HG02759 (cell line): ENCODE results near the gene HMGCS2.
"Not testable (repeated sequence)": the region's sequence is repeated elsewhere in the genome, so short reads cannot be mapped to it uniquely, and the experiment has no call there.

Experiments
- ATAC-seq: cut with Tn5 transposase; IDR thresholded peaks from one replicate; pipeline ENCODE4 v1.9.1; 2021; ENCODE audit warnings: mild to moderate bottlenecking, moderate library complexity; ENCODE audit not compliant: unreplicated experiment

HMGCS2 gene

DNA sequence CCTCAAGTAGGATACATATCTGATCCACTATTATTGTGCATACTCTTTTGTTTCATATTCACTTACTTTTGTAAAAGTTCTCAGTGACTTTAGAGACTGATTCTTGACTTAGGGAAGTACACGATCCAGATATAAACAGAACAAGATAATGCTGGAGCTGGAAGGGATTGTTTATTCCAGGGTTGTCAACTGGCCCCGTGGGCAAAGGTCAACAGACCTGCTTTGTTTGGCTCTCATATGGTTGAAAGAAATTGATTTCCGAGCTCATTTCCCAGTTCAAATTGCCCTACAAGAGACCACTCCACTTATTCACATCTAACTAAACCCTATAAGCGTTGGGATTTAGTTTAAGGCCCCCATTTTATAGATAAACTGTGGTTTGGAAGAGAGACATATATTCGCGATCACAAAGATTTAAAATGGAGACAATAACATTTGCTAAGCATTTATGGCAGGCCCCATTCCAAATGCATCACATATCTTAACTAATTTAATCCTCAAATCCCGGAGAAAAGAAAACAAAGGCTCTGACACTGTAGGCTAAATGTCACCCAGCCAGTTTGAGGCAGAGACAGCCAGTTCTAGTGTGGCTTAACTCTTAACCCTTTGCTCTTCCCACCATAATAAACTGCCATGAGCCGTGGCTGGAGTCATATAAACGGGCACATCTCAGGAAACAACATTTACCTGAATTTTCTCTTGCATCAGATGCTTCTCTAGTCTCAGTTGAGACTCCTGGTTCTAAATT lies 21.9 kb upstream of the HMGCS2 start:
- no peak for ATAC-seq

DNA sequence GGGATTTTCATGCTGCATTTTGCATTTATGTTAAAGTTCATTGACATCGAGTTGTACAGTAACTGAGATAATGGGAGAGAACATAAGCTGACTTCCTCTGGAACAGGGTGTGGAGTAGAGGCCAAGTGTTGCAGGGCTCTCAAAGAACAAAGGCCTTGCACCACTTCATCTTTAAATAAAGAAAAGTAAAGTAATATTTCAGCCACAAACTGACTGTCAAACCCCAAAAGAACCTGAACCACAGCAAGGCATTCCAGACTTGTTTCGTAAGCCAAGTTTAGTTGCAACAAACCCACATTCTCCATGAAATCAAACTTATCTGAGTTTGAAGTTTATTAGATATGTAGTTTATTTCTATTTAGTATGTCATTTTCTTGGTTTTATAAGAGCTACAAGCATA lies 19.1 kb upstream of the HMGCS2 start:
- ATAC-seq, result no peak

DNA sequence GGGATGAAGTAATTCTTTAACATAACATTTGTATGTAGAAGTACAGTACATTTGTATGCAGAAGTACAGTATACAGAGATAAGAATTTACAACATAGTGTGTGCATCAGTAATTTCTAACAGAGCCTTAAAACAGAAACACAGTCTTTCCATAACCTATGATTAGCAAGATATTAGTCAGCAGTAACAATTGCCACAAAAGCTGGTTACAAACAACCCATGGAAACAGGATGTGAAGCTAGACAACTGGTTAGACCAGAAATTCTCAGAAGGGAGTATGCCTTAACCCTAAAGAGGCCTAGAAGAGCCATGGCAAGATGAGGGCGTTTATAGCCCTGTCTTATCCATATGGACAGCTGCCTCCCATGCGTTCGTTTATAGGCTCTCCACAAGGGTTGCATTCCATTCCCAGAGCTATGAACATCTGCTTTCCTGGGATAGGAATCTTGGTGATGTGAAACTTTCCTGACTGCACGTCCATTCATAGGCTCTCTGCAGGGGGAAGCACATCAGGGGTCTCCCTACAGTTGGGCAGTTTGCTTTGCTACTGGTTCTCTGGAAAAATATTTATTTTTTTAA lies 17.9 kb upstream of the HMGCS2 start:
- ATAC-seq, result not testable (repeated sequence)

DNA sequence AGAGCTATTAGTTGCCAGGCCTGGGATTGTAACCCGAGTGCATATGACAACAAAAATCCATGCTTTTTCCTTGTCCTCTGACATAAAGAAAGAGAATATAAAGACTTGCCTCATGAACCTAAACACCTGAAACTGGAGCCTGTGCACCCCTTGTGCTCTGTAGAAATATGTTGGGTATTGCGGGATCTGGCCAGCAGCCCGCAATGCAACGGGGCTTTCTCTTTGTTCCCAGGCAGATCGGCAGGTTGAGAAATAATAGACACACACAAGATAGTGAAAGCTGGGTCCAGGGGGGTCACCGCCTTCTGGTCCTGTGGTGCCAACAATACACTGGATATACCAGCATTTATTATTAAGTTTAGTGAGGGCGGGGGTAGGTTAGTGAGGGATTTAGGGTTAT lies 17.3 kb upstream of the HMGCS2 start:
- ATAC-seq, result not testable (repeated sequence)

DNA sequence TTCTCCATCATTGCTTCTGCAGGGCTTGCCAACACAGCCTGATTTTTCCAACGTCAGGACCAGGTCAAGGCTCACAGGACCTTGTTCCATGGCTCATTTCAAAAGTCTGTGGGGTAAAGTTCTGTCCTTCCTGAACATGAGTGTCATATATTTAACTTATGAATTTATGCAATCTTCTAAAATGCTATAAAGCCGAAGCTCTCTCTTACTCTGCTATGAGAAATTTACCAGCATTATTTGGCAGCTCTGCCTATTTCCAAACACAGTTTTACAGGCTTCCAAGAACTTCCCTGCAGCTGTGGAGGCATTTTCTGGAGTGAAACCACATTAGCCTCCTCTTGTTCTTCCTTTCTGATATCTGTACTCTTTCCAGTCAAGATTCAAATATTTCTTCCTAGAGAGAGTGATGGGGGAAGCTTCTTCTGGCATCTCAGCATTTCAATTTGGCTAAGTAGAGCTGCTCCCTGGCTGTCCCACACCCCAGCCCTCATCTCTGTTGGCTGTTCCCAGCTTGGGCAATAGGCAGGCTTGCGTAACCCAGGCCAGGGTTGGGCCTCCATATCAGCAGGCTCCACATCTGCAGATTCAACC lies 15.6 kb upstream of the HMGCS2 start:
- no peak for ATAC-seq

DNA sequence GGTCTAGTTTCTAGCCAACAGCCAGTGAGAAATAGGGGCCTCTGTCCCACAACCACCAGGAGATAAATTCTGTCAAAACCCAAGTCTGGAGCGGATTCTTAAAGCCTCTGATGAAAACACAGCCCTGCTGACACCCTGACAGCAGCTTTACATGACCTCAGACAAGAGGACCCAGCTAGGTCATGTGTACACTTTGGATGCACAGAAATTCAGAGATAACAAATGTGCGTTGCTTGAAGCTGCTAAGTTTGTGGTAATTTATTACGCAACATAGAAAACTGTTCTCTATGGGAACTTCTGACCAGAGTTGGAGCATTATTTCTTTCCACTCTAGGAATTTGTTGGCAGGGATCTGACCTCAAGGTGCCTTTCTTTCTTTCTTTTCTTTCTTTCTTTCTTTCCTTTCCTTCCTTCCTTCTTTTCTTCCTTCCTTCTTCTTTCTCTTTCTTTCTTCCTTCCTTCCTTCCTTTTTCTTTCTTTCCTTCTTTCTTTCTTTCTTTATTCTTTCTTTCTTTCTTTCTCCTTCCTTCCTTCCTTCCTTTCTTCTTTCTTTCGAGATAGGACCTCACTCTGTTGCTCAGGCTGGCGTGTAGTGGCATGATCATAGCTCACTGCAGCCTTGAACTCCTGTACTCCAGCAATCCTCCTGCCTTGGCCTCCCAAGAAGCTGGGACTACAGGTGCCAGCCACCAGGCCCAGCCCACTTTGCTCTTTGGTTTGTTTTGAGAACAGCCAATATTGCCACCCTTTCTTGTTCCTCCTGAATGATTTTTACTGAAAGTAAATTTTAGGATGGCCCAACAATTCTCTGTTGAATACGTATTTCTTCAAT lies 14.9 kb upstream of the HMGCS2 start:
- ATAC-seq, result no peak

DNA sequence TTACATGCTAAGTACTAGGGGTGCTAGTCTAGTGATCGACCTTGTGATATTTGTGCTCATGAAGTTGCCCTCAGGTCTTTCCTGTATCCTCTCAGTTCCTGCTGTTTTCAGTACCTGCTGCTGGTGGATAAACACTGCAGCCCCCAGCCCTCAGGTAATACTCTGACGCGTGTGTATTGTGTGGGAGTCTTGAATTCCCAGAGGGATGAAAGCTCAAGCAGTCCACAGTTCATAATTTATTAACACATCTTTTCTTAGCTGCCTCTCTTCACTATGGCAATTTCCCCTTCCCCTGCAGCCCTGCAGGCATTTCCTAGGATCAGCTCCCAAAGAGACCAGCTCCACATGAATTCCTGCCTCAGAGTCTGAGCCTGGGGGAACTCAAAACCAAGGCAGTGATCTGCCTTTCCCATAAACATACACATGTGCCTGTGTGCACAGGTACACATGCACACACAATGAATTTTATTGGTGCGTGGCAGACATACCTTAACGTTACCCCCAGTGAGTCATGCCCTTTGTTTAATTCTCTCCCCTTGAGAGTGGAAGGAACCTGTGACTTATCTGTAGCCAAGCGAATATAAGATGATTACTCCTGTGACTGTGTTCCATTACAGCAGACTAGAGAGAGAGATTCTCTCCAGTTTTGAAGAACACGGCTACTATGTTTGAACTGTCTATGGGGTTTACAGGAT lies 14.1 kb upstream of the HMGCS2 start:
- no peak for ATAC-seq

DNA sequence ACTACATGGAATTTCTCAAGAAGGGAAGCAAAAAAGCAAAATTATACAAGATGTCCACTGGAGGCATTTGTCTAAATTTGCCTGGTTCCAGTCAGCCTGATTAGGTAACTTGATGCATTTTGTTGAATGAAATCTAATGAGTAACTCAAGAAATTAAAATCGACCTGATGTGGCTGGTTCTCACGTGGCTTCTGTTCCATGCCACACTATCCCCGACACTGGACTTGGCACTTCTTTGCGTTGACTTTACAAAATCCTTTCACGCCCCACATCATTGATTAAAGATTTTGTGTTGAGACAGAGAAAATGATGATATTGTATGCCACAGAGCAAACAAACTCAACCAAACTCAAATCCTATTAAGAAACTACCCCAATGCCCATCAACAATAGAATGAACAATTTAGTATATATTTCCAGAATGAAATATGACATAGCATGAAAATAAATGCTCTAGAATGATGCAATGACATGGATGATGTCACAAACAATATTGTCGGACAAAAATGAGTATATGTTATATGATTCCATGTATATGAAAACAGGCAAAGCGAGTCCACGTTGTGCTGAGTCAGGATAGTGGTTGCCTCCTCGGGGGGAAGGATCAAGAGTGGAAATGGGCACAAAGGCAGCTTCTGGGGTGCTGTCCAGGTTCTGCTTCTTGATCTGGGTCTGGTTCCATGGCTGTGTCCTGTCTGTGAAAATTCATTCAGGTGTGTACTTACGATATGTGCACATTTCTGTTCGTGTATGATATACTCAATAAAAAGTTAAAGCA lies 12.9 kb upstream of the HMGCS2 start:
- ATAC-seq, result no peak

DNA sequence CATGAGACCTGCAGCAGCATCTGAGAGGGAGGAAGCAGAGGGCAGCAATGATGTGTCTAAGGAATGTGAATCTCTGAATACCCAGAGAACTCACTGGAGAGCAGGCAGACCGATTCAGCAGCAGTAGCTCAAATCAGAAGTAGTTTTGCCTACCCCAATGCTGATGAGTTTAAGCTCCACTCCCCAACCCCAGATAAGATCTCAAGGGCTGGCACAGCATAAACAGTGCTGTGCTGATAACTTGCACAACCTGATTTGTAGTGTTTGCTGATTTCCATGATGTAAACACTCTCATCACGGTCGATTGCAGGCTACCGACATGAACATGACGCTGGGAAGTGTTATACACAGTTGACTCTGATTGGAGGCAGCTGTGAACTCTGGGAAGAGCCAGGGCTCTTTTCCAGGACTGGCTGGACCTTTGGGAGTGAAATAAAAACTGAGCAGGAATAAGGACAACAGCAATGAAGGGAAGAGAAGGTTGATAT lies 11.2 kb upstream of the HMGCS2 start:
- no peak for ATAC-seq

DNA sequence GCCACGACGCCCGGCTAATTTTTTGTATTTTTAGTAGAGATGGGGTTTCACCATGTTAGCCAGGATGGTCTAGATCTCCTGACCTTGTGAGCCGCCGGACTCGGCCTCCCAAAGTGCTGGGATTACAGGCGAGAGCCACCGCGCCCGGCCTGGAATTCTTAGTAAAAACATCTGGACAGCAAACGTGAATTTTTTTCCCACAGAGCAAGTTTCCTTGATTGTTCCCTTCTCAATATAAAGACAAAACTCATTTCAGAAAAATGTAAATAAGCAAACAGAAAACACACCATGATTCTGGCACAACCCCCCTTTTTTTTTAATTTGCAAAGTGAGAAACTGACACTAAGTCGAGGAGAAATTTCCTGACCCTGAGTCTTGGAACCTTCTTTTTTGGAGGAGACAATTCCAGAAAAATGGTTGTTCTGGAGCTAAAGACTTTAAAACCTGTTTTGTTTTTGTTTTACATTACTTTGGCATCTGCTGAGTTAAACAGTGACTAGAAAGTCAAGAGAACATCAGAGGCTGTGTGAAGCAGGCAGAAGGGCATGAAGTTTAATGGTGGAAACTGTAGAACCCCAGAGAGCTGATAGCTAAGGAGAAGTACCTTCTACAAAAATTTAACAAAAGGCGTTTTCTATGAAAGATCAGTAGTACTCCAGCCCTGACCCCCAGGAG lies 10.3 kb upstream of the HMGCS2 start:
- no peak for ATAC-seq

DNA sequence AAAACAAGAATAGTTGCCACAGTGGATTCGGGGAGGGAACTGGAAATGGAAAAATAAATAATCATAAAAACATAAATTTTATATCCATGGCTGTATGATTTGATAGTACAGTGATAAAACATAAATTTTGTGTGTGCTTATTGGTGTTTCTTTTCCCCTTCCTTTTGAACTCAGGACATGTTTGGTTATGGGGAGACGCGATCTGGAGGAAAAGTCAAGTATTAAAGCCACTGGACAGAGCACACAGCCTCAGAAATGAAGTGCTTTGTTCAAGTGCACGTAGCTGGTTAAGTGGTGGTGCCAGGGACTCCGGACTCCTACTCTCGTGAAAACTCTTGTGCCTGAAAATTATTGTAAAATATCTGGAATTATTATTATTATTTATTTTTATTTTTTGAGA lies 9.7 kb upstream of the HMGCS2 start:
- ATAC-seq, result no peak

DNA sequence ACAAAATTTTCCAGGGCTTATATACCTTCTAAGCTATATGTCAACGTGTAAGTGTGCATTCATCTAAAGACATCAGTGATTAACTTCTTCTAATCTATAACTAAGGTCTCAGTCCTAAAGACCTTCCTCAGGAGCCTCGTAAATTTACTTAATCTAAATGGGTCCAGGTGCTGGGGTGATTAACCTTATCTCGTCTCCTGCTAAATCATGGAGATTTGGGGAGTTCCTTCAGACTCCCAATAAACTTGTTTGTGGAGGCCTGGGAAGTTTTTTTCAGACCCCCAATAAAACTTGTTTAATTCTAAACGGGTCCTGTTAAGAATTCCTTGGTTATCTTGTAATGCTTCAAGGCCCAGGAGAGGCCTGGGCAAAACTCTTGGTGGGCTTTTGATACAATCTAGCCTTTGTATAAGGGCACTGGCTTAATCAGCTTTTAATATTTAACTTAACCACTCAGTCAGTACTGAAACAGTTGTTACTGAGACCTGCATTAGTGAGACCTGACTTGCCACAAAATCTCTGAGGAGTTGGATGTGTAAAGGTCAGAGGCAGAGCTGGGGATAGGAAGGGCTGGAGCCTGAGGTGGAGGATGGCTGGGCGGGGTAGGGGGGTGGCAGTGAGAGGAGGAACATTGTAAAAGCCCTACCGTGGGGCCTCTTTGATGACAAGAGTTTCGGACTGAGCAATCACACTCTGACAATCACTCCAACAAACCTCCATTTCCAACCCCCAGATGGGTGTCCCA lies 6.2 kb upstream of the HMGCS2 start:
- no peak for ATAC-seq

DNA sequence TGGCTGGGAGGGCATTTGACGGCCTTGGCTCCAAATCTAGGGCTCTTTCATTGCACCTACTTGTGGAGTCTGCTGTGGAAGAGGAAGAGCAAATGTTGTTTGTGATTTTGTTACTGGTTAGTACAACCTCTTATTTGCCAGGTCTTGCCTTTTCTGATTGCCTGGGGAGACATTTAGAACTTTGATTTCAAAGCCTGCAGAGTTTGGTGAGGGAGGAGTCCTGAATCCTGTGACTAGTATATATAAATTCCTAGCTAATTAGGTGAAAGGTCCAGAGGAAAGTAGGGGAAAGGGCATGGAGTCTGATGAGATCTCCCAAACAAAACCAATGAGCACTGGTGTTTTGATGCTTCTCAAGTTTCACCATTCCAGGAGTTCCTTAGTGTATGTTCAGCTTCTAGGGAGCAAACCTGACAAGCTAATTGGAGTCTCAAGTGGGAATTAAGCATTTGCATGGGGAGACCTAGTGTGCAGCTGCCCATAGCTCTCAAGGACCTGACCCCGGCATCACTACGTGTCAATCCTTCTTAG lies 5.1 kb upstream of the HMGCS2 start:
- no peak for ATAC-seq

DNA sequence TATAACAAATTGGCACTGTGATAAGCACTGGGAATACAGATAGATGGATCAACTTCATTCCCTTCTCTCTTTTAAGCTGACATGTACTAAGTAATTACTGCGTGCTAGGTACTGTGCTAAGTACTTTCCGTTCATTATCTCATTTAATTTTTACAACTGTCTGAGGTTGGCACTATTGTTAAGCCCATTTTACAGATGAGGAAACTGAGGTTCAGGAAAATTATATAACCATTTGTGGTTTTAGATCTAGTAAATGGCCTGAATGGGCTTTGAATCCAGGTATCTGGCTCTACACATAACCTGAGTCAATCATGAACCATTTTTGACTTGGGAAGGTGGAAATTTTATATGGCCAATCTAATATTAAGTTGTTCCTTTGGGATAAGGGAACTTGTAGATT lies 3.6 kb upstream of the HMGCS2 start:
- ATAC-seq, result no peak

DNA sequence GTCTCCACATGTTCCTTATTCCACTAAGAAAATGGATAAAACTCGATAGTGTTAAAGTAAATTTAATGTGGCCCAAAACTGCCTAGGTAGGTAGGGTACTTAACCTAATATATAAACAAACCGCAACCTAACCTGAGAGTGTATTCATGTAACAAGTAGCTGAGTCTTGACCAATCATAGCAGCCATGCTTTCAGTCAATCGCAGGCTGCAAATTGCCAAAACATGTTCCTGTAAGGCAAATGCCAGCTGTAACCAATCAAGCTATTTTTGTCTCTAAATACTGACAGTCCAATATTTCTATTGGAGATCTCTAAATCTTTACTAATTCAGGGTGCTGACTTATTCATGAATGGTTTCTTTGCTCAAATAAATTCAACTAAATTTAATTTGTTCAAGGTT lies 3.1 kb upstream of the HMGCS2 start:
- ATAC-seq, result no peak

DNA sequence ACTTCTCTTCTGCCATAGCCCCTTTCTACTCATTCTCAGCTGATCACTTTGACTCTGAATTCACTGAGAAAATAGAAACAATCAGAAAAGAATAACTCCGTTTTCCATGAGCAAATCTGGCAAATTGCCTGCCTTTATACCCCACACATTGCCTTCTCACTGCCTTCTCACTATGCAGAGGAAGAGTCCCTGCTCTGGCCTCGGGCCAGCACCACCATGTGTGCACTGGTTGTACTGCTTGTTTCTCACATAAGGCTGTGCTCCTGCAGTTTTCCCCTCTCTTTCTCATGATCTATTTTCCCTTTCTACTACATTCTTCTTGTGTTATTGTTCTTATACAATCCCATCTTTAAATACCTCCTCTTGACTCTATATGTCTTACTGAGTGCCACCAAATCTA lies 2.3 kb upstream of the HMGCS2 start:
- ATAC-seq, result no peak

DNA sequence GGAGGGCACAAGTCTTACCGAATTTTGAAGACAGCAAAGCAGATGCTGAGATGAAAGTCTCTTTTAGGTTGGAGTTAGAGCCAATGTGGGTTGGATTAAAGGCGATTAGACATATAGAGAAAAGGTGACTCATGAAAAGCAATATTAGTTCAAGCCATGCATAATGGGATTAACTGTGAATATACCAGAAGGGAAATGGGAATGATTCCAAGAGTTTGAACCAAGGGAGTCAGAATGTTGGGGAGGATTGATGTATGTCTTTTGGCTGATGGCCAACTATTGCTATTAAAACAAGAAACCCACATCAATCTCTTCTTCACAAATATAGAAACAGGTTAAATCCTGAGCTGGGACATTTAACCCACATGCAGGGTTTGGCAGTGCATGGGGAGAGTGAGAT lies 1.2 kb downstream of the HMGCS2 start:
- no peak for ATAC-seq

DNA sequence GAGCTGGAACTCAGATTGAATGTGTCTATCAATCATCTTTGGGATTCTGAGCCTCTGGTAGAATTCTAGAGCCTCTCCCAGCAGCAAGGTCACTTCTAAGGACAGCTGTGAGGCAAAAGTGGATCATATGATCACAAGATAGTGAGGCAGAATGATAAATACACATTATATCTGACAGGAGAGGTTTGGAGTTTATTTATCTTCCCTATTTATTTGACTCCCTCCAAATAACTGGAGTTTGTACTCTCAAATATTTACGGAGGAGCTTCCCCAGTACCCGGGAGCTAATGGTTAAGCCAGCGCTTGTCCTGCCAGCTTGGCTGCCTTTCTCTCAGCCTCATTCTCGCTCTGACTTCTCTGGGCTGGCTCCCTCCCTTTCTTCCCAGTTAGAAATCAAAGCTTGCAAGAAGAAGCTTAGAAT lies 2.3 kb downstream of the HMGCS2 start:
- no peak for ATAC-seq

DNA sequence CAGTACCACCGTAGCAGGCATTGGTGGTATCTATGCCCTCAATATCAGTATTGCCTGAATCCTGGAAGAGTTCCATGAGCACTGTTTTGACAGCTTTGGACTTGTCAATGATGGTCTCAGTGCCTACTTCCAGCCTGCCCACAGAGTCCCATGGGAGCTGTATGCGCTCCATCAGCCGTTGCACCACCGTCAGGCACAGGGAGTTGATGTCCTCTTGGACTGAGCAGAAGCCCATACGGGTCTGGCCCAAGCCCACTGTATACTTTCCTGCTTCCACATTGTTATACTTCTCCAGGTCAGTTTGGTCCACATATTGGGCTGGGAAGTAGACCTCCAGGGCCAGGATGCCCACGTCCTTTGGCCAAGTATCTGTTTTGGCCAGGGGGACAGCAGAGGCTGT lies 4.5 kb downstream of the HMGCS2 start:
- ATAC-seq, result no peak
